Neural cell (in vitro differentiated cells): ENCODE data around the gene ERG28.

Experiments
- POLR2AphosphoS5 ChIP-seq: IDR thresholded peaks from 2 replicates; pipeline ENCODE4 v1.6.1; 2012
- TF ChIP-seq, protein P1 (sequence below): fragments of 450-650 bp; IDR thresholded peaks from 2 replicates; pipeline ENCODE4 v1.5.1; 2014; ENCODE audit warnings: antibody characterized with exemption, mild to moderate bottlenecking, moderate library complexity; ENCODE audit not compliant: poor library complexity, severe bottlenecking

DNA sequence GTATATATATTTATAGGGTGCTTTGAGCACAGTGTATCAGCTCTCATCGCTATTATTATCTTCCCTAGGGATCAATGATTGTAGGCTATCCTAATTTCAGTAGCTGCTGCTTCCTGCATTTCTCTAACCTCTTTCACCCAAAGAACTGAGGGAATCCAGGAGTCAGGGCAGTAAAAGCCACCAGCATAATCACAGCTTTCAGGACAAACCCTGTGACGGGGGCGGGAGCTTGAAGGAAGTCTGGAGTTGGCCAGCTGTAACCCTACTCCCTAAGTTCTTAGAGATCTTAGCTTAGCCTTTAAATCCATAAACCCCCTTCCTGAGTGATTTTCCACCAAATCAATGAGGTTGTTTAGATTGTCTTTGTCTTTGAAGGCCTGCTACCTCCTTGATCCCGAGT lies 48.5 kb downstream of the ERG28 start:
- TF ChIP-seq POLR2AphosphoS5: no peak
- TF ChIP-seq, protein P1, sequence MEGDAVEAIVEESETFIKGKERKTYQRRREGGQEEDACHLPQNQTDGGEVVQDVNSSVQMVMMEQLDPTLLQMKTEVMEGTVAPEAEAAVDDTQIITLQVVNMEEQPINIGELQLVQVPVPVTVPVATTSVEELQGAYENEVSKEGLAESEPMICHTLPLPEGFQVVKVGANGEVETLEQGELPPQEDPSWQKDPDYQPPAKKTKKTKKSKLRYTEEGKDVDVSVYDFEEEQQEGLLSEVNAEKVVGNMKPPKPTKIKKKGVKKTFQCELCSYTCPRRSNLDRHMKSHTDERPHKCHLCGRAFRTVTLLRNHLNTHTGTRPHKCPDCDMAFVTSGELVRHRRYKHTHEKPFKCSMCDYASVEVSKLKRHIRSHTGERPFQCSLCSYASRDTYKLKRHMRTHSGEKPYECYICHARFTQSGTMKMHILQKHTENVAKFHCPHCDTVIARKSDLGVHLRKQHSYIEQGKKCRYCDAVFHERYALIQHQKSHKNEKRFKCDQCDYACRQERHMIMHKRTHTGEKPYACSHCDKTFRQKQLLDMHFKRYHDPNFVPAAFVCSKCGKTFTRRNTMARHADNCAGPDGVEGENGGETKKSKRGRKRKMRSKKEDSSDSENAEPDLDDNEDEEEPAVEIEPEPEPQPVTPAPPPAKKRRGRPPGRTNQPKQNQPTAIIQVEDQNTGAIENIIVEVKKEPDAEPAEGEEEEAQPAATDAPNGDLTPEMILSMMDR: no peak
